ENCODE results near the gene C15orf61. TPM values are rescaled to one million over a fixed set of nuclear protein-coding genes. Genes with fewer than 3 reads are reported as not detected.

C15orf61 gene
- total and polyA plus RNA-seq, 2 of the 13 experiments (the other 11 are each of a cell fraction or from before 2014, with no cell fraction given): 2.1 to 6.6 TPM

DNA sequence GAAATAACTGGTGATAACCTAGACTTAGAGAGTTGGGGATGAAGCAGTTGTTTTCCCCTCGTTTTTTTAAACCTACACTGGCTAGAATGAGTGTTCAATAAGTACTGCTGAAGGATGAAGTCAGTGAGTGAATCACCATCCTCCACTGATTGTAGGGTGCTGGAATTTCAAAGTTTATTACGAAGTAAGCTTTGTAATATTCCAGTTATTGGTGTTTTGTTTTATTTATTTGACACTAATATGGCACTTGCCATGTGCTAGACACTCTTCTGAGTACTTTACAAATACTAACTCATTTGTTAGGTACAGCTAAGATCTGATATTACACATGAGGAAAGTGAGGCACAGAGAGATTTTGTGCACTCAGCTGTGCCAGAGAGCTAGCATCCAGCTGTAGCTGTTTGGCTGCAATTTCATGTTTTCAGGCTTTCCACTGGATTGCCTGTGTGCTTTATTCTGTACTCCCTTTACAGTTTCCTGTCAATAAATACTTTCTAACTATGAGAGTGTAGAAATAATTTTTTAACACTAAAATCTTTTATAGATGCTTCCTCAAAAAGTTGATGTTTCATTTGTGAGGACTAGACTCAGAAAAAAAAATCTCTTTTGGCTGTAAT is 27.4 kb downstream of the C15orf61 start:
- WGBS (ENCODE audit: low lambda C conversion rate): 89% methylated on average over 2 of the region's 2 CpGs
- intact Hi-C loops (cut with micrococcal nuclease; ENCODE audit: unreplicated experiment) (no loop called here), in situ Hi-C loops (cut with HindIII; ENCODE audit: extremely low pct_ligation_motif_present, low pct_unique_long_range_greater_than_20kb) (no loop called here)
- no peak for FAIRE-seq
- Histone ChIP-seq H3K79me2 (ENCODE audit: insufficient read depth, low read length) (no peaks in the 10 kb centered on the region), H3K9me3 (ENCODE audit: low read length) (no peaks in the 10 kb centered on the region), H2AFZ (ENCODE audit: low read length) (no peak overlapping the region), H3K9ac (ENCODE audit: insufficient read depth, low read depth, low read length) (no peak overlapping the region), H3K27ac (ENCODE audit: extremely low read length, insufficient read depth, low read length) (no peak overlapping the region), H3K4me2 (ENCODE audit: low read depth, low read length) (no peak overlapping the region), H3K27me3 (ENCODE audit: control insufficient read depth in 1 of 2, insufficient read depth in 2 of 2, low read length in 2 of 2) (no peaks in the 10 kb centered on the region), H3K36me3 (replicated peaks in 1 of 2; ENCODE audit: control insufficient read depth in 1 of 2, insufficient read depth in 2 of 2, low read length in 2 of 2) (peaks cover 2 to 12% of the 10 kb centered on the region in 2 experiments; a peak in 4 of 5 replicates), H3K4me3 (replicated peaks in 1 of 3; ENCODE audit: insufficient read depth in 1 of 3, low read depth in 2 of 3, low read length in 3 of 3) (no peak overlapping the region), H3K4me1 (ENCODE audit: insufficient read depth, low read length) (peaks cover 24% of the 10 kb centered on the region), H4K20me1 (ENCODE audit: insufficient read depth, low read length) (no peaks in the 10 kb centered on the region)
- no peak for ATAC-seq
- TF ChIP-seq ZNF431 (CRISPR knock-in tag; IDR thresholded peaks at IDR 0.05; ENCODE audit: borderline replicate concordance, low read depth): no peak
- TF ChIP-seq, protein P1, sequence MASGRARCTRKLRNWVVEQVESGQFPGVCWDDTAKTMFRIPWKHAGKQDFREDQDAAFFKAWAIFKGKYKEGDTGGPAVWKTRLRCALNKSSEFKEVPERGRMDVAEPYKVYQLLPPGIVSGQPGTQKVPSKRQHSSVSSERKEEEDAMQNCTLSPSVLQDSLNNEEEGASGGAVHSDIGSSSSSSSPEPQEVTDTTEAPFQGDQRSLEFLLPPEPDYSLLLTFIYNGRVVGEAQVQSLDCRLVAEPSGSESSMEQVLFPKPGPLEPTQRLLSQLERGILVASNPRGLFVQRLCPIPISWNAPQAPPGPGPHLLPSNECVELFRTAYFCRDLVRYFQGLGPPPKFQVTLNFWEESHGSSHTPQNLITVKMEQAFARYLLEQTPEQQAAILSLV (CRISPR knock-in tag; IDR thresholded peaks at IDR 0.05; ENCODE audit: borderline replicate concordance): no peak
- TF ChIP-seq SMARCC2 (IDR thresholded peaks at IDR 0.05): no peak
- no peak for TF ChIP-seq SALL2 (CRISPR knock-in tag; IDR thresholded peaks at IDR 0.05)
- TF ChIP-seq ZNF180 (CRISPR knock-in tag; IDR thresholded peaks at IDR 0.05; ENCODE audit: borderline replicate concordance, low read depth): no peak
- TF ChIP-seq ZNF207 (IDR thresholded peaks at IDR 0.05; ENCODE audit: borderline replicate concordance): no peak
- TF ChIP-seq FOSL2 (CRISPR knock-in tag; IDR thresholded peaks at IDR 0.05): no peak
- TF ChIP-seq HNRNPUL1 (IDR thresholded peaks at IDR 0.05; ENCODE audit: low read depth, low read length): no peak
- no peak for TF ChIP-seq NR2F2 (IDR thresholded peaks at IDR 0.05; ENCODE audit: borderline replicate concordance, low read depth)
- TF ChIP-seq, protein P2, sequence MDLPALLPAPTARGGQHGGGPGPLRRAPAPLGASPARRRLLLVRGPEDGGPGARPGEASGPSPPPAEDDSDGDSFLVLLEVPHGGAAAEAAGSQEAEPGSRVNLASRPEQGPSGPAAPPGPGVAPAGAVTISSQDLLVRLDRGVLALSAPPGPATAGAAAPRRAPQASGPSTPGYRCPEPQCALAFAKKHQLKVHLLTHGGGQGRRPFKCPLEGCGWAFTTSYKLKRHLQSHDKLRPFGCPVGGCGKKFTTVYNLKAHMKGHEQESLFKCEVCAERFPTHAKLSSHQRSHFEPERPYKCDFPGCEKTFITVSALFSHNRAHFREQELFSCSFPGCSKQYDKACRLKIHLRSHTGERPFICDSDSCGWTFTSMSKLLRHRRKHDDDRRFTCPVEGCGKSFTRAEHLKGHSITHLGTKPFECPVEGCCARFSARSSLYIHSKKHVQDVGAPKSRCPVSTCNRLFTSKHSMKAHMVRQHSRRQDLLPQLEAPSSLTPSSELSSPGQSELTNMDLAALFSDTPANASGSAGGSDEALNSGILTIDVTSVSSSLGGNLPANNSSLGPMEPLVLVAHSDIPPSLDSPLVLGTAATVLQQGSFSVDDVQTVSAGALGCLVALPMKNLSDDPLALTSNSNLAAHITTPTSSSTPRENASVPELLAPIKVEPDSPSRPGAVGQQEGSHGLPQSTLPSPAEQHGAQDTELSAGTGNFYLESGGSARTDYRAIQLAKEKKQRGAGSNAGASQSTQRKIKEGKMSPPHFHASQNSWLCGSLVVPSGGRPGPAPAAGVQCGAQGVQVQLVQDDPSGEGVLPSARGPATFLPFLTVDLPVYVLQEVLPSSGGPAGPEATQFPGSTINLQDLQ (CRISPR knock-in tag; IDR thresholded peaks at IDR 0.05): no peak
- TF ChIP-seq NR2F1 (CRISPR knock-in tag; IDR thresholded peaks at IDR 0.05): no peak
- no peak for TF ChIP-seq TBL1XR1 (IDR thresholded peaks at IDR 0.05; ENCODE audit: borderline replicate concordance, low read length, partially characterized antibody)
- no peak for TF ChIP-seq MIER3 (CRISPR knock-in tag; IDR thresholded peaks at IDR 0.05; ENCODE audit: borderline replicate concordance)
- no peak for TF ChIP-seq FOXA3 (CRISPR knock-in tag; IDR thresholded peaks at IDR 0.05)
- ChIA-PET CTCF (ENCODE audit: low intra/inter-chr PET ratio, low total read pairs) (no interaction called here), POLR2A (no interaction called here)
- DNase-seq (ENCODE audit: low spot score): no peak
- BruUV-seq (replicated peaks): no TSS peak
